Measurements from ENCODE around the gene CPTP.

CPTP gene

GRCh38 chr1:1336446-1336845 lies 11.8 kb downstream of the CPTP start:
- DNase-seq (ENCODE audit: low read depth), result no peak

GRCh38 chr1:1336931-1337792 lies 12.6 kb downstream of the CPTP start:
- DNase-seq (ENCODE audit: low read depth), result no peak

- DNase-seq (ENCODE audit: low read depth), result no peak
These were observed 13.2 kb downstream of the CPTP start for GRCh38 chr1:1337793-1338147.

GRCh38 chr1:1338278-1338677 lies 13.7 kb downstream of the CPTP start:
- no peak for DNase-seq (ENCODE audit: low read depth)

- no peak for DNase-seq (ENCODE audit: low read depth)
These were observed 15.6 kb downstream of the CPTP start for GRCh38 chr1:1340185-1340584.

GRCh38 chr1:1340791-1341548 lies 16.4 kb downstream of the CPTP start:
- DNase-seq (ENCODE audit: low read depth), result no peak

- no peak for DNase-seq (ENCODE audit: low read depth)
These were observed 17.0 kb downstream of the CPTP start for GRCh38 chr1:1341549-1342021.

- no peak for DNase-seq (ENCODE audit: low read depth)
These were observed 17.5 kb downstream of the CPTP start for GRCh38 chr1:1342061-1342562.

- no peak for DNase-seq (ENCODE audit: low read depth)
These were observed 18.0 kb downstream of the CPTP start for GRCh38 chr1:1342584-1343115.

- no peak for DNase-seq (ENCODE audit: low read depth)
These were observed 19.3 kb downstream of the CPTP start for GRCh38 chr1:1343811-1344421.

GRCh38 chr1:1344655-1345361 lies 20.2 kb downstream of the CPTP start:
- DNase-seq (ENCODE audit: low read depth), result peak; percentile 87

GRCh38 chr1:1345384-1345783 lies 20.8 kb downstream of the CPTP start:
- peak; percentile 26 for DNase-seq (ENCODE audit: low read depth)

GRCh38 chr1:1345860-1346500 lies 21.4 kb downstream of the CPTP start:
- DNase-seq (ENCODE audit: low read depth), result no peak

- DNase-seq (ENCODE audit: low read depth), result no peak
These were observed 21.9 kb downstream of the CPTP start for GRCh38 chr1:1346501-1346890.

GRCh38 chr1:1347026-1347595 lies 22.5 kb downstream of the CPTP start:
- DNase-seq (ENCODE audit: low read depth), result no peak

GRCh38 chr1:1347663-1348419 lies 23.2 kb downstream of the CPTP start:
- peak; percentile 66 for DNase-seq (ENCODE audit: low read depth)

- DNase-seq (ENCODE audit: low read depth), result peak; percentile 47
These were observed 24.0 kb downstream of the CPTP start for GRCh38 chr1:1348420-1349255.

- DNase-seq (ENCODE audit: low read depth), result peak; percentile 80
These were observed 24.8 kb downstream of the CPTP start, which contains the start of gene DVL1 for GRCh38 chr1:1349256-1350012. Gene DVL1 (minus strand): TSS chr1:1349418. CDS start chr1:1349065, 353 bp downstream.
